Measurements from ENCODE around the gene CSF3.

- TF ChIP-seq, protein P1, sequence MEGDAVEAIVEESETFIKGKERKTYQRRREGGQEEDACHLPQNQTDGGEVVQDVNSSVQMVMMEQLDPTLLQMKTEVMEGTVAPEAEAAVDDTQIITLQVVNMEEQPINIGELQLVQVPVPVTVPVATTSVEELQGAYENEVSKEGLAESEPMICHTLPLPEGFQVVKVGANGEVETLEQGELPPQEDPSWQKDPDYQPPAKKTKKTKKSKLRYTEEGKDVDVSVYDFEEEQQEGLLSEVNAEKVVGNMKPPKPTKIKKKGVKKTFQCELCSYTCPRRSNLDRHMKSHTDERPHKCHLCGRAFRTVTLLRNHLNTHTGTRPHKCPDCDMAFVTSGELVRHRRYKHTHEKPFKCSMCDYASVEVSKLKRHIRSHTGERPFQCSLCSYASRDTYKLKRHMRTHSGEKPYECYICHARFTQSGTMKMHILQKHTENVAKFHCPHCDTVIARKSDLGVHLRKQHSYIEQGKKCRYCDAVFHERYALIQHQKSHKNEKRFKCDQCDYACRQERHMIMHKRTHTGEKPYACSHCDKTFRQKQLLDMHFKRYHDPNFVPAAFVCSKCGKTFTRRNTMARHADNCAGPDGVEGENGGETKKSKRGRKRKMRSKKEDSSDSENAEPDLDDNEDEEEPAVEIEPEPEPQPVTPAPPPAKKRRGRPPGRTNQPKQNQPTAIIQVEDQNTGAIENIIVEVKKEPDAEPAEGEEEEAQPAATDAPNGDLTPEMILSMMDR (IDR thresholded peaks at IDR 0.05), result no peak
- no peak for TF ChIP-seq POLR2A (IDR thresholded peaks at IDR 0.05)
Measured at GRCh38 chr17:40060887-40061608, 45.8 kb downstream of the CSF3 start.

All from adrenal gland (tissue), 5 donors.